Epidermal melanocyte (primary cell): ENCODE data around the gene RAB27A.

Experiments
- DNase-seq: peaks from one replicate; pipeline ENCODE4 v3.0.0; 2011; ENCODE audit warnings: low spot score; ENCODE audit not compliant: insufficient read length

RAB27A gene

DNA sequence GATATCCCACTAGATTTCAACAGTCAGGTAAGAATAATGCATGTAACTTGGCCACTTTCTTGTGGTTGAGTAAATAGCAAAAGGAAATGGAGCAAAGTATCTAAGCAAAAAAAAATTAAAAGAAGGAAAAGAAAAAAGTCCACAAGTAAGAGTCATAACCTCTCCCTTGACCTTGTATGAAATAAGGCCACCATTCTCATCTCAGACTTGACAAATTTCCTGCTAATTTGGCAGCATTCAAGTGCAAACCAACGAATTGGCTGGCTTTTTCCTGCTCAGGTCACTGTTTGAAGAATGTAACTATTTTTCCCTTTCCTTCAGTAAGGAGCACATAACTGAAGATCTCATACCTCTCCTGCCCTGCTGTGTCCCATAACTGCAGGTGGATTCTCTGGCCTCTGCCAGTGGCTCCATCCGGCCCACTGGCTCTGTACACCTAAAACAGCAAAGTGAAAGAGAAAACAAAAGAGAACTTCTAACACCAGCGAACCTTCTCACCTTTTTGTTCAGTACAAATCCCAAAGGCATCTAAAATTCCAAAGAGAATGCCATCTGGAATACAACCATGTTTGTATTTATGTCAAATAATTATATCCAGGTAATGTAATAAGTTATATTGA lies 59.5 kb downstream of the RAB27A start:
- no peak for DNase-seq

DNA sequence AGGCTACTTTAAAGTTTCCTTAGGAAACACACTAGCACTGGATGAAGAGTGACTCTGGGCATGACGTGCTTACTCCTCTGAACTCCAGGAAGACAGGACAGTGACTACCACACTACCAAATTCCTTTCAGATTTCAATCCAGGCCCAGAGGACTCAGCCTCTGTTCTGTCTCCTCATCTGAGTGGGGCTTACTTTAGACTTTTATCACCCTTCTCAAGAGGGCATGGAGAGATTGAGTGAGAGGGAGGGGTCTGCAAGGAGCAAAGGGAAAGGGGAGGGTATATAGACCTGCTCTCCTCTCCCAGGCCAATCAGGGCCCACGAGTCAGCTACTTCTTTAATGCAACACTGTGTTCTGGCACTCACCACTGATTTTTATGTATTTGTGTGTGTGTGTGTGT lies 63.5 kb downstream of the RAB27A start:
- DNase-seq, result no peak

DNA sequence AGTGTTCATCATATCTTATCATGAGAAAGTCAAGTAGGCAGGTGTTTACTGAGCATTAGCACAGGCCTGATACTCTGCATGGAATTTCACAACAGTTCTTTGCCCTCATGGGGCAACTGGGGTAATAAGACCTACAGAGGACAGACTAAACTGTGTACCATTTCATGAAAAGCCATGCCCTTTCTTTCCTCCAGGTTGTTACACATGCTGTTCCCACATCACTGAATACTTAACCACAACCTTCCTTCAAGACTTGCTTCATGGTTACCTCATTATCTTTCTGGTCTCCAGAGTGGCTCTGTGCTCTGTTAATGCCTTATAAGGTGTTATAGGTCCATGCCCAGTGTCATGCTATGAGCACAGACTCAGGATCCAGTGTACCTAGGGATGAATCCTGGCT lies 64.7 kb downstream of the RAB27A start:
- no peak for DNase-seq

DNA sequence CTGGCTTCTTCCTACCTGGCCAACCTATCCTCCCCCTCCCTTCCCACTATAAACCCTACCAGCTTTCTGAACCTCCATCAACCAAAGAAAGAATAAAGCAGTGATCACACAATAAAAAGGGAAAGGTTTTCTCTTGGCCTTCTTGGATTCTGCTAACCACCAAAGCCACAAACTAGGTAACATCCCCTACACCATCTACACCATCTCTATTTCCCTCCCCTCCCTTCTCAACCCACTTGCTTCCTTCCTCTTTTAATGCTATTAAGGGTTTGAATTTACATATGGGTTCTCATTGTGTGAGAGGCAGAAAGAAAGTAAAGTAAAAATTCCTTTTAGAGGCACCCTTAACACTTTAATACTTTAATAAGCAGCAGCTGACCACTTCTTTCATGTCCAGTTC lies 67.0 kb downstream of the RAB27A start:
- no peak for DNase-seq

DNA sequence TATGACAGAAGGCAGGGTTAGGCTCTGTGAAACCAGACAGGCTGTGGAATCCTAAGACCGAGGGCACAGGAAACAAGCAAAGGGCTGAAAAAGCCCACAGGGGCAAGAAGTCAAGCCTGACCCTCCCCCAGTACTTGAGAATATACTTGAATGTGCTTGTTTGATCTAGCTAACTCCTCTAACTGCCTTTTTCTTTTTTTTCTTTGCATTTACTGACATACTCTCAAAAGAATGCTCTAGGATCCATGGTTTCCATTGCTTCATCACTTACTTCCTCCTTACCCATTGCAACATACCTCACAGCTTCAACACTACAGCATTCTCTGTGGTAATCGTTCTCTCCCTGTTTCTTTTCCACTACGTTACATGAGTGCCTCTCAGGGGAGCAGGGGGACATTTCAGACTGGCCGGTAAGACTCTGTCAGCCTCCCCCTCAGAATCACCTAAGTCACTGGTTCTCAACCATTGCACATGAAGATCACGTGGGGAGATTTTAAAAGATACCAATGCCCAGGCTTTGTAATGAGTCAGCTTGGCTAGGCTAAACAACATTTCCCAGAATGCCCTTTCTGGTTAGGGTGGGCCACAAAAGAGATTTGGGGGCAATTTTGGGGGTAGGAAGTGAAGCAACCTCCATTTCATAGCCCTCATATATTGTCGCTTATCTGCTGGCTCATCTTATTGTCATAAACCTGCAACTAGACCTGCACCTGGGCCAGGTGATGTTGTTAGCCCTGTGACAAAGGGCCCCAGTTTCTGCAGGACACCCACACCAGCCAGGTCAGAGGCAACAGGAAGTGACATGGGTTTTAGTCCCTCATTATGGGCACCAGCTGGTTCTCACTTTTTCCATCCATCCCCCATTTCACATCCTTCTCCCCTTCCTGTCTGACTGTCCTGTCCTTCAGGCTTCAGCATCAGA lies 68.3 kb downstream of the RAB27A start:
- peak; percentile 42 for DNase-seq

DNA sequence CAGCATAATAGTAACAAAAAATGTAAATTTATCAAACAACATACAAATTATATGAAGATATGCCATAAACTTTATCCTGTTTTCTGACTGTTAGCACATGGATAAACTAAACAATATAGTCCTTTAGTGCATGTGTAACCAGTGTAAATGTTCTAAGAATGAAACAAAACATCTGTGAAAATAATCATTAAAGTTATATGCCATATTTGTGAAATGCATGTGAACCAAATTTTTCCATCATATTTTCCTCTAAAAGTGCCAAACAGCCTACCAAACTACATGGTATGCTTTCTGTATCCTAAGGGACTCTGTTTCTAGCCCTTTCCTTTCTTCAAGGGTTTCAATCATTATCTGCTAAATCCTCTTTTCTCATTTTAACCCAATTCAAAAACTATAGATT lies 69.0 kb downstream of the RAB27A start:
- no peak for DNase-seq

DNA sequence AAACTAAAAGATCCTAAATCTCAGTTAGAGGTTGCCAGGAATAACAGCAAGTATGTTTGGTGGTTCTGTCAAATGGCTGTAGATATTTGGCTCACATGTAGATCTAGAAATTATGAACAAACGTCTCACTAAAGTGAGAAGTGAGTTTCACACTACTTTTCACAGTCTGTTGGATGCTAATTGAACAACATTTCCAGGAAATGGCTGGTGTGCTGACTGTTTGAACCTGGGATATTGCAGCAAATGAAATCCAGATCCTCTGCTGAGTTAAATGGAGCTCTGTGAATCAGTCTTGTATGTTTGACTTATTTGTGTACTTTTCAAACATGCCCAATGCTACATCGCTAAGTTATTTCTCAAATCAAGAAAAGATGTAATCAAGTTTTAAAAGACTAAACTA lies 71.6 kb downstream of the RAB27A start:
- no peak for DNase-seq

DNA sequence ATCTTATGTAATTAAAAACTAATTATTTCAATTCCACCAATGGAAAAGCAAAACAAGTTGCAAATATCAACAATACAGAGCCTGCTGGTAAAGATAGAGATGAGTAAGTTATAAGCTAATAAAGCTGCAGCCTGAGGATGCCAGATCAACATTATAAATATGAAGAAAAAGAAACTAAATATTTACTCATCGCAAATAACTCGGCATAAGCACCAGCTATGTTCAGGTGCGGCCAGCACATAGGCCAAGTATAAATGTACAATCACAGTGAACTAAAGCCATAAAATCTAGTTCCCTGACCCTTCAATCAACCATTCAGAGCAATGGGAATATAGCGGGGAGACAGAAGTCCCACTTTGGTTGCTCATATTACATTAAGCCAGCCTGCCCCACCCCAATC lies 85.1 kb downstream of the RAB27A start:
- no peak for DNase-seq

DNA sequence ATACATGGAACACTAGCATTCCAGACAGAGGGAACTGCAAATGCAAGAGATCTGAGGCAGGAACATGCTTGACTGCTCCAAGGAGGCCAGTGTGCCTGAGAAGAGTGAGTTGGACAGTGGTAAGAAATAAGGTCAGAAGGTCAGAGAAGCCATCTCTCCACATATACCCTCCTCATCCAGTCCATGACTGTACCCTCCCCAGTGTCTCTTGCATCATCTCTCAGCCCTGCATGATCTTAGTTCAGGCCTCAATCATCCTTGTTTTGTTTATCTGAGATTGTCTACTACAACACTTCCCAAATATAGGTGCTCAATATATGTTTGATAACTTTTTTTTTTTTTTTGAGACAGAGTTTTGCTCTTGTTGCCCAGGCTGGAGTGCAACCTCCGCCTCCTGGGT lies 87.4 kb downstream of the RAB27A start:
- DNase-seq, result no peak

DNA sequence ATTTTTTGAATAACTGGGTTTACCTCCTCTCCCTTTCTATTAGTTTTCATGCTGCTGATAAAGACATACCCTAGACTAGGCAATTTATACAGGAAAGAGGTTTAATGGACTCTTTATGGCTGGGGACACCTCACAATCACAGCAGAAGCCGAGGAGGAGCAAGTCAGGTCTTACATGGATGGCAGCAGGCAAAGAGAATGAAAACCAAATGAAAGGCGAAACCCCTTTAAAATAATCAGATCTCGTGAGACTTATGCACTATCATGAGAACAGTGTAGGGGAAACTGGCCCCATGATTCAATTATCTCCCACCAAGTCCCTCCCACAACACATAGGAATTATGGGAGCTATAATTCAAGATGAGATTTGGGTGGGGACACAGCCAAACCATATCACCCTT lies 90.9 kb downstream of the RAB27A start:
- DNase-seq, result no peak

DNA sequence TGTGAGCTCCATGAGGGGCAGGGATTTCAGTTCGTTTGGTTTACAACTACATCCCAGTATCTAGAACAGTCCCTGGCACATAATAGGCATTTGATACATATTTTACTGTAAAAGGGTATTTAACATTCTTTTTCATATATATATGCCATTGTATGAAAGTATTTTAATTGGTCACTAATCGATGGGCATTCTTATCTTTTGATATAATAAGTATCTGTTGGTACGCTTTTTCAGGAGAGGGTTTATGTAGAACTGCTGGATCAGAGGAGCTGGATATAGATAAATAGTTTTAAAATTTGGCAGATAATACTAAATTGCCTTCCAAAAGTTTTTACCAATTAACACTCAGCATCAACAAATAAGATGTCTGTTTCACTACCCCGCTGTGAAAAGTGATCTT lies 91.9 kb downstream of the RAB27A start:
- no peak for DNase-seq

DNA sequence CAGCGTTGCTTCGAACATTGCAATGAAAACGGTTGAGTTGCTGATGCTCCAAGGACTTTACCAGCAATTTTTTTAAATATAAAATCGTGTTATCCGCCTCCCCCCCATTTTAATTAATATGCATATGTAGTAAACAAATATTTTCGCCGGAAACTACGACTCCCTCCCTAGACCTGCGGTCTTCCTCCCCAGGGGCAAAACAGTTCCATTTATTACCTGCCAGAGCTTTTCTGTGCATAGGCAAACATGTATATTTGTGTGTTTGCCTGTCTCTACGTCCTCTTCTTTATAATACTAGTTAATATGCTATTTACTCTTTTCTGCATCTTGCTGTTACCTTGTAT lies 92.3 kb downstream of the RAB27A start:
- DNase-seq, result no peak

DNA sequence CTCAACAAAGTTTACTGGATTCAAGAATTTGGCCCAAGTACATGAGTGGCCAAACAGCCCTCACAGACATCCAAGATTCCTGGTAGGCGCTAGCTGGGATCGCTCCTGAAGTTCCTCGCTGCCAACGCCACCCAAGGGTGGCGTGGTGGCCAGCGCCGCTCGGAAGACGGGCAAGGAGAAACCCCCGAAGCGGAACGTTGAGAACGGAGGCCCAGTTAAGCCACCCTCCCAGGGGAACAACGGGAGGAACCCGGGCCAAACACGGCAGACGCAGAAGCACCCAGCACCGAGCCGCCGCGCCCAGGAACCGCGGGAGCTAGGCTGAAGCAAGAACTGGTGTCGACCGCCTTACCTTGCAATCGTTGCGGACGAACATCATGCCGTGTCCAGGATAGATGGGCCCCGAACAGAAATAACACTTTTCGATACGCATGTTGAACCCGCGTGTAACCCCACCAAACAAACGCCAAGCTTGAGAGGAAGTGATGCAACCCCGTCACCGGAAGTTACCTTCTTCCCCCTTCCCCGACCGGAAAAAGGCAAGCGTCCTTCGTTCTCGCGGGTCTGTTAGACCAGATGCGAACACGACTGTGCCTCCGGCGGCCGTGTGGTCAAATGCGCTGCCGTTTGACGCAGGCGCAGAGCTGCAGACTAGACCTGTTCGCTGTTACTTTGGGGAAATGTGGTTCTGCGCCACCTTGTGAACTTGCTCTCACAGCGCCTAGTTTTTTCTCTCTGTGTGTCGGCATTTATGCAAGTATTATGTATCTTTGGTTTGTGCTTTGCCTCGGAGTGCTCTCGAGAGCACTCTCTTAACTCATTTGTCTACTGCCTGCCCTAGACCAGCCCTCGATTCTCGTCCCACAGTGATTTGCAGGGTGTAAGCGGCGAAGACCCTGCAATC lies 92.9 kb downstream of the RAB27A start, which contains the start of gene RSL24D1:
RSL24D1 (minus strand) TSS at position 484 of the 904 bp plus-strand sequence; CDS start at position 433, 51 bp downstream.
- peak; percentile 86 for DNase-seq

DNA sequence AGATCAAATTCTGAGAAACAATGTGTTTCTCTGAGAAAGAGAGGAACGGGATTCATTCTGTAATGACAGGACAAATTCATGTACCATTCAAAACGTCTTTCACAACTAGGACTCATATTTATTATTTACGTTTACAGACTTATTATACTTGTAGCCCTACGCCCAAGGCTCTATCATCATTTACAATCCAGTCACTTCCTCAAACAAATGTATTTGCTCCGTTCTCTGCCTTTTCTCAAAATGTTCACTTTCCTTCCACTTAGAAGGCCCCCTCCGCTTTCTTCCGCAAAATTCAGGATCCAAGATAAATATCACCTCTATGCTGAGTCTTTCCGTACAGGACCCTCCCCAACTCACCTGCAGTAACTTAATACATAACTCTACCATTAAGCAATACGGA lies 93.6 kb downstream of the RAB27A start:
- no peak for DNase-seq

DNA sequence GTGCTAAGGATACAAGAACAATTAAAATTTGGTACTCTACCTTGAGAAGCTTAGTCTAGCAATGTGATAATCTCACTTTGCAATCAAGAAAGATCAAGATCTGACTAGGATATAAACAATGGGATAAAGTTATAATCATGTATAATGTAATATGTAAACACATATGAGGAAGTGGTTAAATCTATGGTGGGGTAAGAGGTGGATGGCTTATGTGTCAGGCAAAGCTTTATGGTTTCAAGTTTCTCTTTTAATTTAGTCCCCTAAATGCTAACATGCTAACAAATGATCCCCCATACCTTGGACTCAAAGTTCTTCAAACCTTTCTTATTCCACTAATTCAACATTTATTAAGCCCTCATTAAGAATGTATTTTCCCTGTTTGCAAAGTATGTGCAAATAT lies 95.4 kb downstream of the RAB27A start:
- no peak for DNase-seq

DNA sequence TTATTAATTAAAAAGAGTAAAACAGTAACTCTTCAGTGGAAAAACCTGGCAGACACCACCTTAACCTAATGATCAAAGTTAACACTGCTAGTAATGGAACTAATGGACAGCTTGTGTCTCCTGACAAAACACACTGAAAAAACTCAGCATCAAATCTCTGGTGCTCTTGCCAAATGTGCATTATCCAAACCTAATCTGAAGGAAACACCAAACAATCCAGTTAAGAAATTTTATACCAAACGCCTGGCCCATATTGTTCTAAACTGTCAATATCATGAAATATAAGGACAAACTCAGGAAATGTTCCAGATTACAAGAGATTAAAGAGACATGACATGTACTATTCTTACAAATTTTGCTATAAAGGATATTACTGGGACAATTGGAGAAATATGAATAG lies 103.3 kb downstream of the RAB27A start:
- DNase-seq, result no peak

DNA sequence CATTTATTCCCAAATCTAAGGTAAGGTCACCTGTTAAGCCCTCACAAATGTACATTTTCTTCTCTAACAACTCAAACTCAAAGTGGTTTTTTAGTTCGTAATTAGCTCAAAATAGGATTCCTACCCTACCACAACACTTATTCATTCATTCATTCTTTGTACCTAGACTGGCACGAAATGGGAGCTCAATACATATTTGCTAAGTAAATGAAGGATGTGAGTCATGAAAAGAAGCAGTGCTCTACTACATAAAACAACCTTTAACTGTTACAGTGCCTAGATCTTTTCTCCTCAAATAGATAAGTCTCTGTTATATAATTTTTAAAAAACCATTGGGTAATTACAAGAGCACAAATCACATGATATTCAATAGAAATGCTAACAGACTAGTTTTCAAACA lies 105.9 kb downstream of the RAB27A start:
- DNase-seq, result no peak

DNA sequence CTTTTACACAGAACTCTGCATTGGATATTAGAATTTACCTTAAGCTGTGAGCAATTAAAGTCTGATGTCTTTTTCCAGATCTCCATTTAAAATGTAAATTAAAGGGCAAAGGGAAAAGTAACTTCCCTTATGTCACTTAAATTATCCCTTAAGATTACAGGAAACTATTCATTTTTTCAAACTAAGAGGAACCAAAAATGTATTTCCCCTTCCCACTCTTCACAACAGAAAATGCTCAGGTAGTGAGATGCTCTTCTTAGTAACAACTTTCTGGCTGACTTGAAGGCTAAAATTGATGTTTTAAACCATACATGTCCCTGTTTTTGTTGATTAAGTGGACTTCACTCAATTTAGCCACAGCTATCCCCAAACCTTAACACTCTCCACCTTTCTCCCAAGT lies 110.5 kb downstream of the RAB27A start:
- DNase-seq, result no peak

DNA sequence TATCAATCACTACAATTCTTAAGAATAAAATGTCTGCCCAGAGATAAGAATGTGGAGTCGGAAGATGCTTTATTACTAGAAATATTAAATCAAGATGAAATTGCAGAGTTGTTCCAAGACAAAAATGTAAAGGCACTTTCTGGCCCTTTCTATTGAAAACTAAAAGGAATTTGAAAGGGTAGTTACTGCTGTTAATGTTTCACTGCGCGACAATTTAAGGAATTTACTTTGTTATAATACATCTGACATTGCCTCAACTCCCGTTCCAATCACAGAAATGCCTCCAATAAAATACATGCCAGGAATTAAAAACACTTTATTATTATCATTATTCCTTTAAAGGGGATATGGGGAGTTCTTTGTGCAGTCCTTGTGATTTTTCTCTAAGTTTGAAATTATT lies 119.3 kb downstream of the RAB27A start:
- DNase-seq, result no peak

DNA sequence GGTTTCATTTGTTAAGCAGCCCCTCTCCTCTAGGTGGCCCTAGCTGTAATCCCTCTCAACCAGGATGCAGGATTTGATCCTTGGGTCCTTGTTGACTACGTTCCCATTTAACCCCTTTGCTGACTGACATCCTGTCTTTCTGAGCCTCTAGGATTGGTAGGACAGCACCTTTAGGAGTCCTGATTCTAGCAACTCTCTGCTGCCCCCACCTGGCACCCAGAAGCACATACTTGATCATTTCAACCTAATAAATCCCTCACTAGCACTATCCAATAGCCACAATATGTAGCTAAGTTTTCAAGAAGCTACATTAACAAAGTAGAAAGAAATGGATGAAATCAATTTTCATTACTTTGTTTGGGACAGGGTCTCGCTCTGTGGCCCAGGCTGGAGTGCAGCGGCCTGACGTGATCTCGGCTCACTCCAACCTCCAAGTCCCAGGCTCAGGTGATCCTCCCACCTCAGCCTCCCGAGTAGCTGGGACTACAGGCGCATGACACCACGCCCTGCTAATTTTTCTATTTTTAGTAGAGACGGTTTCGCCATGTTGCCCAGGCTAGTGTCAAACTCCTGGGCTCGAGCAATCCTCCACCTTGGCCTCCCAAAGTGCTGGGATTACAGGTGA lies 121.2 kb downstream of the RAB27A start:
- DNase-seq, result no peak

DNA sequence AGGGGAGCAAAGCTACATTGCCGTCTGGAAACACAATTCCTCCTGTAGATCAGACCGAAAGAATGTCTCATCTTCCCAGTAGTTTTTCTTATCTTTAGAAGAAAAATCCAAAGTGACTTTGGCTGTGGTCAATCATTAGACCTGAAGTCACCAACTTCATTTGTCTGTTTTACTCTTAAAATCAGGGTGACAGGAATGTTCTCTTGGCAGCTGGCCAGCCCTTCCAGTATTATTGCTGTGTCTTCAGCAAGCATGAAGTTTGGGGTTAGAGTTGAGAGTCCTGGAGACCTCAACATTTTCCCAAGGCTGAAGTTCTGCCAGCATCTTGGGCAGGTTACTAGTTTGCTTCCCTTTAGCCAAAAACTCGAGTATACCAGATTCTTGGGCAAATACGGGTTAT lies 125.3 kb downstream of the RAB27A start:
- DNase-seq, result no peak
